Keratinocyte (primary cell): ENCODE data around the gene PIM3. TPM values are rescaled to one million over a fixed set of nuclear protein-coding genes. Genes with fewer than 3 reads are reported as not detected.

Experiments used
- DNase-seq: peaks from one replicate; pipeline ENCODE4 v3.0.0-alpha.2; 2011; ENCODE audit warnings: low read depth, missing footprints, low spot score
- FAIRE-seq: peaks from 2 replicates; lab custom pipeline; 2011; peaks lifted over from hg19 to GRCh38; lab: Jason Lieb, UNC
- H2AFZ ChIP-seq: 2 replicates; pipeline ENCODE4 v1.6.0; 2012; ENCODE audit warnings: low read length, control low read depth, inconsistent platforms; ENCODE audit not compliant: control insufficient read depth
- H3K27ac ChIP-seq: 2 replicates; pipeline ENCODE4 v1.5.1; 2011; ENCODE audit warnings: low read length; ENCODE audit not compliant: control insufficient read depth, insufficient read depth
- H3K27me3 ChIP-seq: 3 replicates; pipeline ENCODE4 v1.6.0; 2011; ENCODE audit warnings: low read length; ENCODE audit not compliant: control insufficient read depth, insufficient read depth; ENCODE audit errors: extremely low read depth
- H3K36me3 ChIP-seq, 2 experiments: 2 replicates in 1 of 2; 3 replicates in 1 of 2; pipeline ENCODE4 v1.5.1; 2011; ENCODE audit warnings: low read length in 2 of 2, mild to moderate bottlenecking in 1 of 2; ENCODE audit not compliant: control insufficient read depth in 2 of 2, insufficient read depth in 2 of 2; ENCODE audit errors: extremely low read depth in 1 of 2
- H3K4me1 ChIP-seq: 3 replicates; pipeline ENCODE4 v1.5.1; 2011; ENCODE audit warnings: low read length; ENCODE audit not compliant: control insufficient read depth, insufficient read depth; ENCODE audit errors: extremely low read depth
- H3K4me2 ChIP-seq: 3 replicates; pipeline ENCODE4 v1.6.0; 2011; ENCODE audit warnings: low read depth, low read length; ENCODE audit not compliant: control insufficient read depth, insufficient read depth; ENCODE audit errors: extremely low read depth
- H3K4me3 ChIP-seq, 3 experiments: fragments of 200-600 bp in 1 of 3; sonication (generic) in 1 of 3; 2 replicates in 2 of 3; 3 replicates in 1 of 3; pipeline ENCODE4 v1.5.1; 2011 to 2016; ENCODE audit warnings: low read length in 3 of 3, mild to moderate bottlenecking in 3 of 3, control low read depth in 2 of 3, inconsistent platforms in 1 of 3, low read depth in 1 of 3, mixed read lengths in 1 of 3, mixed run types in 1 of 3, moderate library complexity in 1 of 3; ENCODE audit not compliant: control insufficient read depth in 2 of 3, insufficient read depth in 2 of 3; ENCODE audit errors: extremely low read depth in 1 of 3
- H3K79me2 ChIP-seq: 2 replicates; pipeline ENCODE4 v1.6.0; 2012; ENCODE audit warnings: low read length; ENCODE audit not compliant: control insufficient read depth, insufficient read depth
- H3K9ac ChIP-seq: 3 replicates; pipeline ENCODE4 v1.6.0; 2011; ENCODE audit warnings: low read length; ENCODE audit not compliant: control insufficient read depth, insufficient read depth; ENCODE audit errors: extremely low read depth
- H3K9me1 ChIP-seq: 3 replicates; pipeline ENCODE4 v1.6.0; 2011; ENCODE audit warnings: low read length; ENCODE audit not compliant: control insufficient read depth, insufficient read depth; ENCODE audit errors: extremely low read depth
- H3K9me3 ChIP-seq: 2 replicates; pipeline ENCODE4 v1.5.1; 2012; ENCODE audit warnings: low read depth, low read length; ENCODE audit not compliant: control insufficient read depth
- H4K20me1 ChIP-seq: 3 replicates; pipeline ENCODE4 v1.6.0; 2011; ENCODE audit warnings: low read length; ENCODE audit not compliant: control insufficient read depth, insufficient read depth; ENCODE audit errors: extremely low read depth
- CTCF ChIP-seq, 3 experiments: IDR thresholded peaks in 1 of 3; conservative IDR thresholded peaks in 1 of 3; optimal IDR thresholded peaks in 1 of 3; 2 replicates in 2 of 3; 3 replicates in 1 of 3; pipeline versions ENCODE3 to v1.5.1; 2011; ENCODE audit warnings: low read length in 3 of 3, mild to moderate bottlenecking in 3 of 3, moderate library complexity in 2 of 3, control low read depth in 1 of 3, inconsistent platforms in 1 of 3; ENCODE audit not compliant: insufficient read depth in 2 of 3; ENCODE audit errors: extremely low read depth in 1 of 3
- EZH2 ChIP-seq: IDR thresholded peaks from one replicate; pipeline ENCODE4 v1.6.1; 2012; ENCODE audit warnings: inconsistent platforms, mild to moderate bottlenecking, low read length, moderate library complexity
- dilution Hi-C: fragments of 300-500 bp; cut with MboI; formaldehyde crosslinking; loops from one replicate; pipeline ENCODE4 v1.7.0; 2020; ENCODE audit warnings: low sequenced_read_pairs; ENCODE audit not compliant: extremely low pct_ligation_motif_present
- polyA plus RNA-seq, 5 experiments: library from polyadenylated mRNA; depleted of rRNA in 3 of 5; stranded (reverse) in 3 of 5; stranded (forward) in 1 of 5; unstranded in 1 of 5; fragments of >200 nt; gene quantifications; 1 replicate in 1 of 5; 2 replicates in 3 of 5; 3 replicates in 1 of 5; pipeline versions ENCODE4 v1.2.1 to v1.2.3, GENCODE V29; 2011 to 2012; ENCODE audit warnings: missing spikeins in 2 of 5, low read depth in 1 of 5, low replicate concordance in 1 of 5

The PIM3 gene
- polyA plus RNA-seq, 1 donor (not counting 4 experiments of a cell fraction or from before 2014, with no cell fraction given), result 3.4 TPM

- no peaks in the 10 kb centered on the region for H3K79me2 ChIP-seq
- peaks cover 6% of the 10 kb centered on the region for H3K27me3 ChIP-seq
- H3K27ac ChIP-seq, result no peak overlapping the region
- no peaks in the 10 kb centered on the region for H3K36me3 ChIP-seq
- peak overlapping the region in 1 of 3 experiments; percentile 5 for H3K4me3 ChIP-seq
- no peak overlapping the region for H2AFZ ChIP-seq
- FAIRE-seq (no peak), DNase-seq (no peak)
- no peak for TF ChIP-seq EZH2
- no peak for TF ChIP-seq CTCF (optimal IDR thresholded peaks at IDR 0.05 in 1 of 3, IDR thresholded peaks at IDR 0.05 in 1 of 3, conservative IDR thresholded peaks at IDR 0.05 in 1 of 3; ENCODE audit: extremely low read depth in 1 of 3, insufficient read depth in 2 of 3, low read length in 3 of 3)
- dilution Hi-C loops, result no loop called here
- H3K9ac ChIP-seq, result peak overlapping the region; percentile 28
- no peaks in the 10 kb centered on the region for H3K9me3 ChIP-seq
- H3K4me1 ChIP-seq, result peaks cover 14% of the 10 kb centered on the region
- H4K20me1 ChIP-seq, result no peaks in the 10 kb centered on the region
- no peaks in the 10 kb centered on the region for H3K9me1 ChIP-seq
- H3K4me2 ChIP-seq, result peak overlapping the region; percentile 10
These were observed 24.3 kb upstream of the PIM3 start for GRCh38 chr22:49936018-49936972.

DNA sequence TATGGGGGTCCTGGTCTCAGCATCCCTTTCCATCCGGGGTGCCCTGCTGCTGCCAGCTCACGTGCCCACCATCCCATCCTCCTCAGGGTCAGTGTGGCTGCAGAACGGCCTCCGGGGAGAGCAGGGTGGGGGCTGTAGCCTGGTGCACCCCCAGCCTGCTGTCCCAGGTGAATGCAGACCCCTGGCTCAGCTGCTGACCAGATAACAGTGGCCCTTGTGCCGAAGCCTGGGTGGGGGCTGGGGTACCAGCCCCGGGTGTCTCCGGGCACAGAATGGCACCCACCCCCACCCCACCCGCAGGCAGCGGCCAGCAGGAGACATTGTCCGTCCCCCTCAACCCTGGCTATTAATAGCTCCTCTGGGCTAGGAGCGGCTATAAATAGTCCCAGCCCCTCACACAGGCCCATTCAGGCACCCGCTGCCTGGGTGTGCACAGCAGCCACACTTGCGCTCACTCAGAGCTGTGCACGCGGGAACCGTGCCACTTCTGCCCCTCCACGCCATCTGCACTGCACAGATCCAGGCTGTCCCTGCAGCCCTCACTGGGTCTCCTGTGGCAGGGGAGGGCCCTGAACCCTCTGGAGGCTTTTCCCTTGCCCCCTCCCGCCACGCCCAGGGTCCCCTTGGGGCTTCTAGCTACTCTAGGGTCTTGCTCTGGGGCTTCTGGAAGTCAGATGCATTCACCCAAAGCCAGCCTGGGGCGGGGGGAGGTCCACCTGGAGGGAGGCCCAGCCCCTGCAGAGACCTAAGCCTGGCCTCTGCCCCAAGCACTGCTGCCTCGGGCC, 23.4 kb upstream of the PIM3 start:
- Histone ChIP-seq H3K9me3 (no peaks in the 10 kb centered on the region), H3K4me2 (no peak overlapping the region), H3K27ac (no peak overlapping the region), H2AFZ (no peak overlapping the region), H4K20me1 (no peaks in the 10 kb centered on the region), H3K9me1 (no peaks in the 10 kb centered on the region), H3K4me1 (peaks cover 14% of the 10 kb centered on the region), H3K36me3 (no peaks in the 10 kb centered on the region), H3K79me2 (no peaks in the 10 kb centered on the region), H3K27me3 (peaks cover 6% of the 10 kb centered on the region), H3K4me3 (no peak overlapping the region), H3K9ac (no peak overlapping the region)
- no peak for TF ChIP-seq EZH2
- no peak for TF ChIP-seq CTCF (optimal IDR thresholded peaks at IDR 0.05 in 1 of 3, IDR thresholded peaks at IDR 0.05 in 1 of 3, conservative IDR thresholded peaks at IDR 0.05 in 1 of 3; ENCODE audit: extremely low read depth in 1 of 3, insufficient read depth in 2 of 3, low read length in 3 of 3)
- dilution Hi-C loops, result no loop called here
- no peak for DNase-seq
- no peak for FAIRE-seq
